ENCODE measurements around the gene NPEPL1.

Gene NPEPL1

GRCh38 chr20:58714340-58714922 is 21.8 kb downstream of the NPEPL1 start:
- CTCF ChIA-PET: interaction anchor here (1.3 kb wide), 1 partner anchor 11 kb away, joined by 3 read pairs; no protein-coding TSS in a partner anchor
- no peak overlapping the region for H3K4me3 Mint-ChIP-seq

DNA sequence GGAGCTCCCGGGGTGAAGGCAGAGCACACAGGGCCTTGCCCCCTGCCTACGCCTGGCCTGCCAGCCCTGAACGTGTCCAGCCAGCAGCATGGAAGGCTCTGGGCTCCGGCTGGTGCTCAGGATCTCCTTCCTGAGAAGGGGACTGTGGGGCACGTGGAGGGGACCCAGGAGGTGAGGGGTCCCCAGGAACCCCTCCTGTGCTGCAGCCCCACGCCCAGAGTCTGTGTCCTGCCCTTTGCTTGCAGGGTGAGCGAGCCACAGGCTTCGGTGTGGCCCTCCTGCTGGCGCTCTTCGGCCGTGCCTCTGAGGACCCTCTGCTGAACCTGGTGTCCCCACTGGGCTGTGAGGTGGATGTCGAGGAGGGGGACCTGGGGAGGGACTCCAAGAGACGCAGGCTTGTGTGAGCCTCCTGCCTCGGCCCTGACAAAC is 22.3 kb downstream of the NPEPL1 start:
- H3K4me1 Mint-ChIP-seq: no peaks in the 10 kb centered on the region
- no peak overlapping the region for H3K27ac Mint-ChIP-seq
- no peaks in the 10 kb centered on the region for H3K27me3 Mint-ChIP-seq
- no peak overlapping the region for H3K4me3 Mint-ChIP-seq
- DNase-seq: no peak
- CTCF ChIA-PET: no interaction called here
- no peaks in the 10 kb centered on the region for H3K36me3 Mint-ChIP-seq
- no peaks in the 10 kb centered on the region for H3K9me3 Mint-ChIP-seq

More at GRCh38 chr20:58714340-58714922, 21.8 kb downstream of the NPEPL1 start:
- H3K27ac Mint-ChIP-seq: no peak overlapping the region
- DNase-seq: no peak
- no peaks in the 10 kb centered on the region for H3K4me1 Mint-ChIP-seq
- no peaks in the 10 kb centered on the region for H3K9me3 Mint-ChIP-seq
- H3K27me3 Mint-ChIP-seq: no peaks in the 10 kb centered on the region
- H3K36me3 Mint-ChIP-seq: no peaks in the 10 kb centered on the region

DNA sequence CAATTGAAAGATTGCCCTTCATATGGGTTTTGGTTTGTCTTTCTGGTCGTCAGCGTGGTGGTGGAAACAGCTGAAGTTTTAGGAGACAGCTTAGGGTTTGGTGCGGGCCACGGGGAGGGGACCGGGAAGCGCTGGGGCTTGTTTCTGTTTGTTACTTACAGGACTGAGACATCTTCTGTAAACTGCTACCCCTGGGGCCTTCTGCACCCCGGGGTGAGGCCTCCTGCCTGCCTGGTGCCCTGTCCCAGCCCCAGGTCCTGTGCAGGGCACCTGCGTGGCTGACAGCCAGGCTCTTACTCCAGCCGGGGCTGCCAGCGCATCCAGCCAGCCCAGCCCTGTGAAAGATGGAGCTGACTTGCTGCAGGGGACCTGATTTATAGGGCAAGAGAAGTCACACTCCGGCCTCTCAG is 22.8 kb downstream of the NPEPL1 start:
- H3K4me1 Mint-ChIP-seq: no peaks in the 10 kb centered on the region
- no peak overlapping the region for H3K4me3 Mint-ChIP-seq
- H3K27me3 Mint-ChIP-seq: no peaks in the 10 kb centered on the region
- H3K36me3 Mint-ChIP-seq: no peaks in the 10 kb centered on the region
- no peaks in the 10 kb centered on the region for H3K9me3 Mint-ChIP-seq
- CTCF ChIA-PET: no interaction called here
- no peak overlapping the region for H3K27ac Mint-ChIP-seq
- DNase-seq: no peak

- H3K36me3 Mint-ChIP-seq: no peaks in the 10 kb centered on the region
- CTCF ChIA-PET: no interaction called here
- H3K9me3 Mint-ChIP-seq: no peaks in the 10 kb centered on the region
These were observed 23.3 kb downstream of the NPEPL1 start for GRCh38 chr20:58715801-58716475.

DNA sequence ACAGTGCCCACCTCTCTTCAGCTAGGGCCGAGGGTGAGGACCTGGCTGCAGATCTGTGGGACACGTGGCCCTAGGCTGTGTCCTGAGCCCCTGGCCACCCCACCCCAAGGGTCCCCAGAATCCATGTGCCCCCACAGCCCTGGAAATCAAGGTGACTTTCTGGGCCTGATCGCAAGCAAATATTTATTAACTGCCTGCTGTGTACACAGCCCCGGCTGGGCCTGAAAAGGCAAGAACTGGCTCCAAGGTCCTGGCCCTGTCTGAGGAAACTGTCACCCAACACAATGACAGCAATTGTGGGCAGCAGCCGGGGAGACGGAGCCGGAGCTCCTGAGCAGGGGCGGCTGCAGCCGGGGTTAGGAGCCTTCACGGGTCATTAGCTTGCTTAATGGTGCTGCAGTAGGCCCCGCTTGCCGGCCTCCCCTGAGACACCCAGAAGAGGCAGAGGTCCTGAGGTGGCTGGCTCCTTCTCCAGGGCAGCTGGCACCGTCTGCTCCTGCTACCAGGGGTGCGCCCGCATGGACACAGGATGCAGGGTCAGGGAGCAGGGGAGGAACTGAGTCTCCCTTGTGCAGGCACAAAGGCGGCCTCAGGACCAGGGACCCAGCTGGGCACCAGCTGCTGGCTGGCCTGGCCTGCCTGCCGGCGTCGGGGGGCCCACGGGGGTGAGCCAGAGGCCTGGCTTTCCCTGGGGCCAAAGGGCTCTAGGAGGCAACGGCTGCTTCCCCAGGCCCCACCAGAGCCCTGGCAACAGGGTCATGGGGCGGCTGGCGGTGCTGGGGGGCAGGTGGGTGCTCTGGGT is 24.1 kb downstream of the NPEPL1 start:
- Mint-ChIP-seq H3K27me3 (no peaks in the 10 kb centered on the region), H3K27ac (no peak overlapping the region), H3K36me3 (no peaks in the 10 kb centered on the region), H3K4me1 (no peaks in the 10 kb centered on the region), H3K9me3 (no peaks in the 10 kb centered on the region), H3K4me3 (no peak overlapping the region)
- no peak for DNase-seq
- CTCF ChIA-PET: no interaction called here

More at GRCh38 chr20:58715801-58716475, 23.3 kb downstream of the NPEPL1 start:
- H3K4me3 Mint-ChIP-seq: no peak overlapping the region
- DNase-seq: no peak
- H3K27me3 Mint-ChIP-seq: no peaks in the 10 kb centered on the region
- no peak overlapping the region for H3K27ac Mint-ChIP-seq
- H3K4me1 Mint-ChIP-seq: no peaks in the 10 kb centered on the region

DNA sequence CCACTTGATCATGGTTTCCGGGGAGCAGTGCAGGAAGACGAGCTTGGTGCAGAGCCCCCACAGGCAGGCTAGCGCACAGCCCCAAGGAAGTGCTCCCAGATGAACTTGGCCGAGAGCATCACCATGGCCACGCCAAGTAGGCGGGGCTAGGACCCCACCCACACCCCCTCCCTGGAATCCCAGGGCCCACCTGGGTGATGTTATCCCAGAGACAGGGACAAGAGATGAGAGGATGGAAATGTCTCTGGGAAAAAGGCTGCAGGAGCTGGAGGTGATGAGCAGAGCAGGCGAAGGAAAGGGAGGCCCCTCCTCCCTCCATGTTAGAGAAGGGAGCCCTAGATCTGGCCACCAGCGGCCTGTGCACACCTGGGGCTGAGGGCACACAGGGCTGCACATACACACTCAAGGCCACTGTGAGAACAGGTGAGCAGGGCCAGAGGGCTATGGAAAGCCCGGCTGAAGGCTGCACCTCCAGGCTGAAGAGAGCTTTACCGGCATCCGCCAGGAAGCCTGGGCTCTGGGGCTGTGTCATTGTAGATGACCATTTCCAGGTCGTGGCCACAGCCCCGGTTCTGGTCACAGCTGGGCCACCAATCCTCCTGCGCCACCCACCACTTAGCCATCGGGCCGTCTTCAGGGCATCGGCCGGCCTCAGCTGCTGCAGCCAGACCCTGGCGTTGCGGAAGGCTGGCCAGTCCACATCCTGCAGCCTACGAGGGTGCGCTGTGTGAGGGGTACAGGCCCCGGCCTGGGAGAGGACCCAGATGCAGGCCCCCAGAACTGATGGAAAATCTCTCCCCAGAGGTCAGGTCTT is 24.9 kb downstream of the NPEPL1 start:
- CTCF ChIA-PET: no interaction called here
- Mint-ChIP-seq H3K36me3 (no peaks in the 10 kb centered on the region), H3K4me1 (no peaks in the 10 kb centered on the region), H3K27ac (no peak overlapping the region), H3K4me3 (no peak overlapping the region), H3K9me3 (no peaks in the 10 kb centered on the region), H3K27me3 (peaks cover 8% of the 10 kb centered on the region)
- no peak for DNase-seq

DNA sequence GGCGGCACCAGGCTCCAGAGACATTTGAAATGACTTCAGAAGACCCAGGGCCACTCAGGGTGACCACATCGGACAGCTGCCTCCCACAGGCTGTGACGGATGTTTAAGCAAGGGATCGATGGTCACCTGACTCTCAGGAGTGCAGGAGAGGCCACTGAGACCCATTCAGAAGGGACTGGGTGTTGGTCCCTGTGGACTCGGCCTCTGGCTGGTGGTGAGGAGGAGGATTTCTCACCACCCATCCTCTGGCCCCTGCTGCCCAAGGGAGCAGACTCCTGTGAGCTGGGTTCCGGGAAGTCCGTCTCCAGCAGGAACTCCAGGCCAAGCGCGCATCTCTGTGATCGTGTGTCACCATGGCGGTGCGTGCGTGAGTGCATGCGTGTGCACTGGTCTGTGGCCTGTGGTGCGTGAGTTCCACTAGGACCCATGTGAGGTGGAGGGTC is 25.5 kb downstream of the NPEPL1 start:
- DNase-seq: no peak
- CTCF ChIA-PET: no interaction called here

DNA sequence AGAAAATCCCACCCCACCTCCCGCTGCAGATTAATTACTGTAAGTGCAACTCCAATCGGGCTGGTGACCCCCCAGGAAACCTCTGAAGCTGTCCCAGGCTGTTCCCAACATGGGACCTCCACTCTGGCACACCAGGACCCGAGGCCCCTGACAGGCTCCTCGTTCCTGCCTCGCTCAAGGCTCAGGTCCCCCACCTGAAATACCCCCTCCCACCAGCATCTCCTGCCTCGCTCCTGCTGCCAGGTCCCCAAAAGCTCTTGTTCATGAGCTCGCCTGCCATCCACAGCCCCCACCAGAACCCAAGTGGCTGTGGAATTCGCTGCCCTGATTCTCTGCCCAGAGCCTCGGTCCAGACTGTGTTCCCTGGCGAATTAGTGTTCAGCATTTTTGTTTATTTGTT is 26.1 kb downstream of the NPEPL1 start:
- Mint-ChIP-seq H3K27me3 (peaks cover 20% of the 10 kb centered on the region), H3K36me3 (no peaks in the 10 kb centered on the region), H3K4me3 (no peak overlapping the region), H3K9me3 (no peaks in the 10 kb centered on the region), H3K4me1 (no peaks in the 10 kb centered on the region), H3K27ac (no peak overlapping the region)
- CTCF ChIA-PET: no interaction called here
- no peak for DNase-seq

More for the DNA sequence above, 25.5 kb downstream of the NPEPL1 start:
- Mint-ChIP-seq H3K27ac (no peak overlapping the region), H3K27me3 (peaks cover 15% of the 10 kb centered on the region), H3K9me3 (no peaks in the 10 kb centered on the region), H3K4me1 (no peaks in the 10 kb centered on the region), H3K4me3 (no peak overlapping the region), H3K36me3 (no peaks in the 10 kb centered on the region)

GRCh38 chr20:58719258-58719657 is 26.7 kb downstream of the NPEPL1 start:
- Mint-ChIP-seq H3K27ac (no peak overlapping the region), H3K36me3 (no peaks in the 10 kb centered on the region), H3K4me1 (no peaks in the 10 kb centered on the region), H3K27me3 (peaks cover 23% of the 10 kb centered on the region), H3K9me3 (no peaks in the 10 kb centered on the region), H3K4me3 (no peak overlapping the region)
- DNase-seq: no peak
- CTCF ChIA-PET: no interaction called here

DNA sequence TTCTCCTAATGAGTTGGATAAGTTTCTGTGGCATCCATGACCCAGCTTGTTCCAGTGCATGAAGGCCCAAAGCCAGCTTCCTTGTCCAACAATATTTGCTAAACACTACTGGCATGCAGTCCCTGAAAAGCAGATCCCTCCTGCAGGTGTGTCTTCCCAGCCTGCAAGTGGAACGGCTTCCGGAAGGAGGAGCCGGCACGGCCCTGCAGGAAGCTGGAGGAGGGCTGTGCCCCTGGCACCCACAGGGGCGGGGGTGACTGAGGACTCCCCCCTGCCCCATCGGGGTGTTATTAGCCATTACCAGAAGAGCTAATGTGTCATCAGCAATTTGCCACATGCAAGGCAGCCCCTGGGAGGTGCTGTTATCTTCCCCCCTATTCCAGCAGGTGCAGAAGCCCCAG is 27.4 kb downstream of the NPEPL1 start:
- no peaks in the 10 kb centered on the region for H3K36me3 Mint-ChIP-seq
- no peak for DNase-seq
- peaks cover 26% of the 10 kb centered on the region for H3K27me3 Mint-ChIP-seq
- no peaks in the 10 kb centered on the region for H3K9me3 Mint-ChIP-seq
- H3K4me3 Mint-ChIP-seq: no peak overlapping the region
- H3K4me1 Mint-ChIP-seq: no peaks in the 10 kb centered on the region
- CTCF ChIA-PET: no interaction called here
- no peak overlapping the region for H3K27ac Mint-ChIP-seq

DNA sequence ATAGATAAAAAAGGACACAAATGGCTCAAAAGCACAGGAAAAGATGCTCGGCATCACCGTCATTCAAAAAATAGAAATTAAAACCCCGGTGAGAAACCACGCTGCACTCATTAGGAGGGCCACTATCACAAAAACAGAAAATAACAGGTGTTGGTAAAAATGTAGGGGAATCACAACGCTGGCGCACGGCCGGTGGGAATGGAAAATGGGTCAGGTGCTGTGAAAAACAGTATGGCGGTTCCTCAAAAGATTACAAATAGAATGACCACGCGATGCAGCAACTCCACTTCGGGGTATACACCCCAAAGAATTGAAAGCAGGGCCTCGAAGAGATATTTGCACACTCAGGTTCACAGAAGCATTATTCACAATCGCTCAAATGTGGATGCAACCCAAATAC is 28.3 kb downstream of the NPEPL1 start:
- no peak overlapping the region for H3K27ac Mint-ChIP-seq

GRCh38 chr20:58721951-58722778 is 29.6 kb downstream of the NPEPL1 start:
- CTCF ChIA-PET: no interaction called here
- H3K4me1 Mint-ChIP-seq: no peaks in the 10 kb centered on the region

More for the DNA sequence above, 28.3 kb downstream of the NPEPL1 start:
- no peak for DNase-seq
- no peaks in the 10 kb centered on the region for H3K36me3 Mint-ChIP-seq
- H3K4me1 Mint-ChIP-seq: no peaks in the 10 kb centered on the region
- H3K4me3 Mint-ChIP-seq: no peak overlapping the region
- H3K9me3 Mint-ChIP-seq: no peaks in the 10 kb centered on the region
- CTCF ChIA-PET: no interaction called here
- peaks cover 28% of the 10 kb centered on the region for H3K27me3 Mint-ChIP-seq

DNA sequence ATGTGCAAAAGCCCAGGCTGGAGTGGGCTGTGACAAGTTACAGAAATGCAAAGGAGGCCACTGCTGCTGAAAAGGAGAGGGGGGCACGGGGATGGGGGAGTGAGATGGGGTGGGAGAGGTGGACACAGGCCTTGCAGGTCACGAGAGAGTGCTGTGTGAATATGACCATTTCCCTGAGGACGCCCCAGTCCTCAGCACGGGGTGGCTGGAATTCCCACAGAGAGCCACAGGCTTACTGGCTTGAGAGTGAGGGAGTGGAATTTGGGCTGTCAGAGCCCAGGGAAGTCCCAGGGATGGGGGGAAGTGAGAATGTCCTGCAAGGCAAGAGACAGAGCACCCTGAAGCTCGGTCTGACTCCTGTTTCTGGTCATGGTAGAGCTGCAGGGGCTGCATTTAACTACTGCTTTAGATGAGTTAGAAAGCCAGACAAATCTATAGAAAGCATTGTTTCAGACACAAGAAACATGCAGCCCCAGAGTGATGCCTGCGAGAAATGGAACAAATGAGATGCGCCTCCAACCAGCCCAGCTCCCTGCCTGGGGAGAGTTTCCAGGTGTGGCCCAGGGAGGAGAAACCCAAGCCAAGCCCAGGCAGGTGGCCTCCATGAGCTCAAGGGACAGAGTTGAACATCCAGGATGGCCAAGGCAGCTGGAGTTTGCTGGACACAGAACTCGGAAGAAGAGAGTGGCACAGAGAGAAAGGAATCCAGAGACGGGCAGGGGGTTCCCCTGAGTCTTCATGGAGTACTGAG is 30.5 kb downstream of the NPEPL1 start:
- peaks cover 33% of the 10 kb centered on the region for H3K27me3 Mint-ChIP-seq
- peak; percentile 7 for DNase-seq
- no peak overlapping the region for H3K4me3 Mint-ChIP-seq
- no peaks in the 10 kb centered on the region for H3K9me3 Mint-ChIP-seq
- H3K27ac Mint-ChIP-seq: no peak overlapping the region
- CTCF ChIA-PET: no interaction called here
- H3K36me3 Mint-ChIP-seq: no peaks in the 10 kb centered on the region
- no peaks in the 10 kb centered on the region for H3K4me1 Mint-ChIP-seq

More at GRCh38 chr20:58721951-58722778, 29.6 kb downstream of the NPEPL1 start:
- H3K27ac Mint-ChIP-seq: no peak overlapping the region
- no peaks in the 10 kb centered on the region for H3K9me3 Mint-ChIP-seq
- H3K4me3 Mint-ChIP-seq: no peak overlapping the region
- H3K27me3 Mint-ChIP-seq: peaks cover 33% of the 10 kb centered on the region
- no peaks in the 10 kb centered on the region for H3K36me3 Mint-ChIP-seq
- peak; percentile 18 for DNase-seq
